ENCODE data around the gene PSMC2. TPM values are rescaled to one million over a fixed set of nuclear protein-coding genes. Genes with fewer than 3 reads are reported as not detected.

Gene PSMC2
- total RNA-seq, 2 experiments from 2014 or later, result 132 to 137 TPM

- Mint-ChIP-seq H3K36me3 (ENCODE audit: low read depth) (peaks cover 36% of the 10 kb centered on the region), H3K27me3 (no peaks in the 10 kb centered on the region), H3K4me3 (peak overlapping the region; percentile 94), H3K9me3 (no peaks in the 10 kb centered on the region), H3K4me1 (ENCODE audit: low read depth) (peaks cover 45% of the 10 kb centered on the region), H3K27ac (peak overlapping the region; percentile 53)
- ChIA-PET CTCF (no interaction called here), POLR2A (interaction anchor here (1.6 kb wide), 1 partner anchor 19 kb away, joined by 4 read pairs; no protein-coding TSS in a partner anchor)
- no peak for ATAC-seq
- intact Hi-C loops (cut with micrococcal nuclease), result loop anchor here (5.0 kb wide), 1 partner anchor 47 kb away; no protein-coding TSS in a partner anchor
- TF ChIP-seq, protein P1, sequence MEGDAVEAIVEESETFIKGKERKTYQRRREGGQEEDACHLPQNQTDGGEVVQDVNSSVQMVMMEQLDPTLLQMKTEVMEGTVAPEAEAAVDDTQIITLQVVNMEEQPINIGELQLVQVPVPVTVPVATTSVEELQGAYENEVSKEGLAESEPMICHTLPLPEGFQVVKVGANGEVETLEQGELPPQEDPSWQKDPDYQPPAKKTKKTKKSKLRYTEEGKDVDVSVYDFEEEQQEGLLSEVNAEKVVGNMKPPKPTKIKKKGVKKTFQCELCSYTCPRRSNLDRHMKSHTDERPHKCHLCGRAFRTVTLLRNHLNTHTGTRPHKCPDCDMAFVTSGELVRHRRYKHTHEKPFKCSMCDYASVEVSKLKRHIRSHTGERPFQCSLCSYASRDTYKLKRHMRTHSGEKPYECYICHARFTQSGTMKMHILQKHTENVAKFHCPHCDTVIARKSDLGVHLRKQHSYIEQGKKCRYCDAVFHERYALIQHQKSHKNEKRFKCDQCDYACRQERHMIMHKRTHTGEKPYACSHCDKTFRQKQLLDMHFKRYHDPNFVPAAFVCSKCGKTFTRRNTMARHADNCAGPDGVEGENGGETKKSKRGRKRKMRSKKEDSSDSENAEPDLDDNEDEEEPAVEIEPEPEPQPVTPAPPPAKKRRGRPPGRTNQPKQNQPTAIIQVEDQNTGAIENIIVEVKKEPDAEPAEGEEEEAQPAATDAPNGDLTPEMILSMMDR (IDR thresholded peaks at IDR 0.05), result no peak
- no peak for DNase-seq
Measured at GRCh38 chr7:103348959-103349358, 1.5 kb downstream of the PSMC2 start.

- peaks cover 45% of the 10 kb centered on the region for H3K4me1 Mint-ChIP-seq (ENCODE audit: low read depth)
- H3K9me3 Mint-ChIP-seq, result no peaks in the 10 kb centered on the region
- peak overlapping the region; percentile 94 for H3K4me3 Mint-ChIP-seq
- ChIA-PET CTCF (no interaction called here), POLR2A (no interaction called here)
- ATAC-seq (no peak), DNase-seq (no peak)
- H3K27ac Mint-ChIP-seq, result peak overlapping the region; percentile 47
- TF ChIP-seq, protein P1 (IDR thresholded peaks at IDR 0.05), result no peak
- intact Hi-C loops (cut with micrococcal nuclease), result loop anchor here (5.0 kb wide), 1 partner anchor 48 kb away; no protein-coding TSS in a partner anchor
- H3K27me3 Mint-ChIP-seq, result no peaks in the 10 kb centered on the region
- H3K36me3 Mint-ChIP-seq (ENCODE audit: low read depth), result peaks cover 32% of the 10 kb centered on the region
Measured at GRCh38 chr7:103349805-103350204, 2.4 kb downstream of the PSMC2 start.

DNA sequence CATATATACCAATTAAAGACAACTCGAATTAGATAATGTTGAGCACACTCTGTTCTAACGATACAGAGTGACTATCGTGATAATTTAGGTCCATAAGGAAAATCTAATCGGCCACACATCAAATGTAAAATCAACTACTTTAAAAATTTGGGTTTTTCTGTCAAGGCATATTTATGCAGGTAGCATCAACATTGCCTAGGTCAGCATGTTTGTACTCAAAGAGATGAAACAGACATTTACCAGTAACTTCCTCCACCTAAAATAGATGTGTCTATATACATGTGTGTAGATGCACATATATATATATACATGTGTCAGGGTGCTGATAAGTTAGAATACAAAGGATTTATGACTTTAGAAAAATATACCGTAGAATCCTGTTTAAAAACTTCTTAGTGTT lies 22.0 kb downstream of the PSMC2 start:
- Mint-ChIP-seq H3K4me1 (ENCODE audit: low read depth) (no peaks in the 10 kb centered on the region), H3K4me3 (no peak overlapping the region), H3K27ac (no peak overlapping the region), H3K9me3 (no peaks in the 10 kb centered on the region), H3K27me3 (no peaks in the 10 kb centered on the region), H3K36me3 (ENCODE audit: low read depth) (peaks cover 25% of the 10 kb centered on the region)
- DNase-seq, result no peak
- ChIA-PET POLR2A (no interaction called here), CTCF (no interaction called here)
- intact Hi-C loops (cut with micrococcal nuclease), result no loop called here
- no peak for ATAC-seq
- TF ChIP-seq, protein P1 (IDR thresholded peaks at IDR 0.05), result no peak

- intact Hi-C loops (cut with micrococcal nuclease), result no loop called here
- H3K9me3 Mint-ChIP-seq, result no peaks in the 10 kb centered on the region
- H3K27me3 Mint-ChIP-seq, result peaks cover 2% of the 10 kb centered on the region
- no peak overlapping the region for H3K27ac Mint-ChIP-seq
- no peak overlapping the region for H3K4me3 Mint-ChIP-seq
- no peak for ATAC-seq
- POLR2A ChIA-PET, result no interaction called here
- H3K36me3 Mint-ChIP-seq (ENCODE audit: low read depth), result no peaks in the 10 kb centered on the region
- no peaks in the 10 kb centered on the region for H3K4me1 Mint-ChIP-seq (ENCODE audit: low read depth)
- no peak for DNase-seq
- CTCF ChIA-PET, result no interaction called here
- TF ChIP-seq, protein P1 (IDR thresholded peaks at IDR 0.05), result no peak
Measured at GRCh38 chr7:103373866-103374643, 26.6 kb downstream of the PSMC2 start.

- Mint-ChIP-seq H3K27ac (no peak overlapping the region), H3K9me3 (no peaks in the 10 kb centered on the region), H3K4me3 (no peak overlapping the region), H3K4me1 (ENCODE audit: low read depth) (no peaks in the 10 kb centered on the region), H3K36me3 (ENCODE audit: low read depth) (no peaks in the 10 kb centered on the region), H3K27me3 (peaks cover 2% of the 10 kb centered on the region)
- TF ChIP-seq, protein P1 (IDR thresholded peaks at IDR 0.05), result no peak
- intact Hi-C loops (cut with micrococcal nuclease), result no loop called here
- CTCF ChIA-PET, result interaction anchor here (1.0 kb wide), 1 partner anchor 18 kb away, joined by 4 read pairs; no protein-coding TSS in a partner anchor
- POLR2A ChIA-PET, result no interaction called here
- ATAC-seq (no peak), DNase-seq (no peak)
Measured at GRCh38 chr7:103379270-103379975, 32.0 kb downstream of the PSMC2 start.

Data from activated CD8-positive, alpha-beta T cell treated with anti-CD3 and anti-CD28 coated beads for 36 hours (primary cell).